RWPE1 (cell line): Measurements from ENCODE around the gene TPSG1.
"Not testable (repeated sequence)": the region's sequence is repeated elsewhere in the genome, so short reads cannot be mapped to it uniquely, and the experiment has no call there.

Source experiments
- CTCF ChIA-PET: fragments of 350-600 bp; sonication (Branson Sonifier 250); formaldehyde crosslinking; extraction: SDS; loops from one replicate; lab custom pipeline; 2021; lab: Yijun Ruan, JAX
- POLR2A ChIA-PET: fragments of 400-600 bp; formaldehyde crosslinking; extraction: SDS; loops from one replicate; lab custom pipeline; 2020; ENCODE audit warnings: antibody characterized with exemption; ENCODE audit not compliant: low non-redundant PET; lab: Yijun Ruan, JAX
- DNase-seq: peaks from one replicate; pipeline ENCODE4 v3.0.0; 2012; ENCODE audit warnings: low spot score
- H3K27ac ChIP-seq: fragments of 450-650 bp; 2 replicates; pipeline ENCODE4 v1.5.1; 2017
- TF ChIP-seq, protein P1 (sequence below): fragments of 450-650 bp; conservative IDR thresholded peaks from 2 replicates; pipeline ENCODE4 v1.5.1; 2017; ENCODE audit warnings: low read depth, mild to moderate bottlenecking

Gene TPSG1

DNA sequence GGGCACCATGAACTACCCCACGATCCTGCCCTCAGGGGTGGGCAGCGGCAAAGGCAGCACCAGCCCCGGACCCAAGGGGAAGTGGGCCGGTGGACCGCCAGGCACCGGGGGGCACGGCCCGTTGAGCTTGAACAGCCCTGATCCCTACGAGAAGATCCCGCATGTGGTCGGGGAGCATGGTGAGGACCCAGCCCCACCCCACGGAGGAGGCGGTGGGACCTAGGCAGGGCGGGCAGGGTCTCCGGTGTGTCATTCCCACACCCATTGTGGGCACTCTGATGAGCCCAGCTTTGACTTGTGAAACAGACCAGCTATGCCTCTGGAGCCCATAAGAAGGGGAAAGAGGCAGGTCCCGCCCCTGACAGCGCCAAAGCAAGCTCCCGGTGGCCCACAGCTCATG, 22.8 kb downstream of the TPSG1 start:
- TF ChIP-seq, protein P1, sequence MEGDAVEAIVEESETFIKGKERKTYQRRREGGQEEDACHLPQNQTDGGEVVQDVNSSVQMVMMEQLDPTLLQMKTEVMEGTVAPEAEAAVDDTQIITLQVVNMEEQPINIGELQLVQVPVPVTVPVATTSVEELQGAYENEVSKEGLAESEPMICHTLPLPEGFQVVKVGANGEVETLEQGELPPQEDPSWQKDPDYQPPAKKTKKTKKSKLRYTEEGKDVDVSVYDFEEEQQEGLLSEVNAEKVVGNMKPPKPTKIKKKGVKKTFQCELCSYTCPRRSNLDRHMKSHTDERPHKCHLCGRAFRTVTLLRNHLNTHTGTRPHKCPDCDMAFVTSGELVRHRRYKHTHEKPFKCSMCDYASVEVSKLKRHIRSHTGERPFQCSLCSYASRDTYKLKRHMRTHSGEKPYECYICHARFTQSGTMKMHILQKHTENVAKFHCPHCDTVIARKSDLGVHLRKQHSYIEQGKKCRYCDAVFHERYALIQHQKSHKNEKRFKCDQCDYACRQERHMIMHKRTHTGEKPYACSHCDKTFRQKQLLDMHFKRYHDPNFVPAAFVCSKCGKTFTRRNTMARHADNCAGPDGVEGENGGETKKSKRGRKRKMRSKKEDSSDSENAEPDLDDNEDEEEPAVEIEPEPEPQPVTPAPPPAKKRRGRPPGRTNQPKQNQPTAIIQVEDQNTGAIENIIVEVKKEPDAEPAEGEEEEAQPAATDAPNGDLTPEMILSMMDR = no peak
- H3K27ac ChIP-seq = no peak overlapping the region
- ChIA-PET POLR2A (no interaction called here), CTCF (interaction anchor here (1.0 kb wide), 1 partner anchor 99 kb away, joined by 3 read pairs; no protein-coding TSS in a partner anchor)
- no peak for DNase-seq

DNA sequence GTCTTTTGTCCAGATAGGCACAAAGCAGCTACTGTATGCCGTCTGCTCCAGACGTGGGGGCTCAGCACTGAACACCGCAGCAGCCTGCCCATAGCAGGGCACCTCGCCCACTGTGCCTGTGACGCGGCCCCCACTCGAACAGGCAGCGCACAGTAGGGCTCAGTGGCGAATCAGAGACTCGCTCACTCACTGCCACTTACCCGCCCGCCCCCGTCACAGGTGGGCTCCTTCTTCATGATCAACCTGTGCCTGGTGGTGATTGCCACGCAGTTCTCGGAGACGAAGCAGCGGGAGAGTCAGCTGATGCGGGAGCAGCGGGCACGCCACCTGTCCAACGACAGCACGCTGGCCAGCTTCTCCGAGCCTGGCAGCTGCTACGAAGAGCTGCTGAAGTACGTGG, 23.6 kb downstream of the TPSG1 start:
- CTCF ChIA-PET = interaction anchor here (1.0 kb wide), 1 partner anchor 98 kb away, joined by 3 read pairs; no protein-coding TSS in a partner anchor
- POLR2A ChIA-PET = no interaction called here
- DNase-seq = no peak
- H3K27ac ChIP-seq = no peak overlapping the region
- TF ChIP-seq, protein P1 = no peak

DNA sequence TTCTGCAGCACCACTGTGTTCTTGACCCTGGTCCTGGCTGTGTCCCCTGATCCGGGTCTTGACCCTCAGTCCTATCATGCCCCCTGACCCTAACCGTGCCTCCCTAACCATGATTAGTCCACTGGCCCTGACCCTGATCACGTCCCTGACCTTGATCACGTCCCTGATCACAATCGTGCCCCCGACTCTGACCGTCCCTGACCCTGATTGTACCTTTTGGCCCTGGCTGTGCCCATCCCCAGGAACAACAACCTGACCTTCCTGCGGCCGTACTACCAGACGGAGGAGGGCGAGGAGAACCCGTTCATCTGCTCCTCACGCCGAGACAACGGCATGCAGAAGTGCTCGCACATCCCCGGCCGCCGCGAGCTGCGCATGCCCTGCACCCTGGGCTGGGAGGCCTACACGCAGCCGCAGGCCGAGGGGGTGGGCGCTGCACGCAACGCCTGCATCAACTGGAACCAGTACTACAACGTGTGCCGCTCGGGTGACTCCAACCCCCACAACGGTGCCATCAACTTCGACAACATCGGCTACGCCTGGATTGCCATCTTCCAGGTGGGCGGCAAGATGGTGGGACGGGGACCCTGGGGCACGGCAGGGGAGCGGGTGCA, 24.9 kb downstream of the TPSG1 start:
- POLR2A ChIA-PET = no interaction called here
- H3K27ac ChIP-seq = no peak overlapping the region
- TF ChIP-seq, protein P1 = no peak
- CTCF ChIA-PET = no interaction called here
- no peak for DNase-seq

DNA sequence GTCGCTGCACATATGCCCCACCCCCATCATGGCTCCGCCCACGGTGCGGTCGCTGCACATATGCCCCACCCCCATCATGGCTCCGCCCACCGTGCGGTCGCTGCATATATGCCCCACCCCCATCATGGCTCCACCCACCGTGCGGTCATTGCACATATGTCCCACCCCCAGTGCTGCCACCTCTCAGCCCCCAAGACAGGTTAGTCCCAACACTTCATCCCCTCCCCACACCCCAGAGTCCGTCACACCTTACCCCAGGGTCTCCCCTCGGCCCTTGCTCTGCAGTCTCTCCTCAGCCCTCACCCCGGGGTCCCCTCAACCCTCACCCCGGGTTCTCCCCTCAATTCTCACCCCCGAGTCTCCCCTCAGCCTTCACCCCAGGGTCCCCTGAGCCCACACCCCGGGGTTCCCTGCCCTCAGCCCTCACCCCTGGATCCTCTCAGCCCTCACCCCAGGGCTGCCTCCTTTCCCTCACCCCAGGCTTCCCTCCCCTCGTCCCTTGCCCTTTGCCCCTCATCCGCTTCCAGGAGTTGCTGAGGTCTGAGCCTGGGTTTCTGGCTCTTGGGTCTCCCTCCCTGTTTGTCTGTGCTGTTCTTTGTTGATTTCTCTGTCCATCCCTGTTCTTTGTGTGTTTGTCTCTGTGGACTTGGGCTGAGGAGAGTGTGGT, 25.6 kb downstream of the TPSG1 start:
- ChIA-PET POLR2A (no interaction called here), CTCF (no interaction called here)
- TF ChIP-seq, protein P1 = no peak
- DNase-seq = no peak
- no peak overlapping the region for H3K27ac ChIP-seq

DNA sequence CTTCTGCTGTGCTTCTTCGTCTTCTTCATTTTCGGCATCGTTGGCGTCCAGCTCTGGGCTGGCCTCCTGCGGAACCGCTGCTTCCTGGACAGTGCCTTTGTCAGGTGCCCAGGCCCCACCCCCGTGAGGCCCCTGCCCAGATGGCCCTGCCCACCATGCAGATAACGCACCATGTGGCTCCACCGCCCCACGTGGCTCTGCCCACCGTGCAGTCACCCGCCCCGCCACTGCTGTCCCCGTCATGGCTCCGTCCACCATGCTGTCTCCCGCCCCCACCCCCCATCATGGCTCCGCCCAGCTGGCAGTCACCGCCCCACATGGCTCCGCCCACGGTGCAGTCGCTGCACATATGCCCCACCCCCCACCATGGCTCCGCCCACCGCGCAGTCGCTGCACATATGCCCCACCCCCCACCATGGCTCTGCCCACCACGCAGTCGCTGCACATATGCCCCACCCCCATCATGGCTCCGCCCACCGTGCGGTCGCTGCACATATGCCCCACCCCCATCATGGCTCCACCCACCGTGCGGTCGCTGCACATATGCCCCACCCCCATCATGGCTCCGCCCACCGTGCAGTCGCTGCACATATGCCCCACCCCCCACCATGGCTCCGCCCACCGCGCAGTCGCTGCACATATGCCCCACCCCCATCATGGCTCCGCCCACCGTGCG, 26.3 kb downstream of the TPSG1 start:
- DNase-seq, H3K27ac ChIP-seq, POLR2A ChIA-PET, CTCF ChIA-PET: not testable (repeated sequence)

DNA sequence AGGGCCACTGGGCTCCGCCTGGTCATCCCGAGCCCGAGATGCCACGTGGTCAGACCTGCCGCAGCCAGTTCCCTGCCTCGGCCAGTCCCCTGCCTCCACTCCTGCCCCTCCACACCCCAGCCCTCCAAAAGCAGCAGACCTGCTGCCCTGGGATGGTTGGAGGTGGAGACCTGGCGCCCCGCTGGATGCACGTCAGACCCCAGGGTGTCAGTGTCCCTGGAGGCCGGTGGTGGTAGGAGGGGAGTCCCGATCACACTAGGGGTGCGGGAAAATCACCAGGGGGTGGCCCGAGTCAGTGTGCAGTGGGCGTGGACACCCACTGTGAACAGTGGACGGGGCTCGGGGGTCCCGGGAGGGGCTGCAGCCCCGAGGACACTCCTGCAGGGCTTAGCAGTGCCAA, 26.9 kb downstream of the TPSG1 start:
- CTCF ChIA-PET = no interaction called here
- TF ChIP-seq, protein P1 = no peak
- no peak overlapping the region for H3K27ac ChIP-seq

More for the DNA sequence above, 26.9 kb downstream of the TPSG1 start:
- POLR2A ChIA-PET = no interaction called here
- no peak for DNase-seq
